EH (cell line): ENCODE measurements around the gene CCDC12.
A peak's percentile ranks its signal among the peaks of the same experiment; 100 is the strongest.

Experiments used
- DNase-seq: peaks from one replicate; pipeline ENCODE4 v3.0.0-alpha.2; 2015; ENCODE audit warnings: low read depth

CCDC12 gene

GRCh38 chr3:46955801-46956259 is 20.7 kb downstream of the CCDC12 start:
- no peak for DNase-seq

- no peak for DNase-seq
These were observed 21.4 kb downstream of the CCDC12 start for GRCh38 chr3:46955157-46955556.

- DNase-seq, result no peak
These were observed 22.4 kb downstream of the CCDC12 start for GRCh38 chr3:46954178-46954577.

DNA sequence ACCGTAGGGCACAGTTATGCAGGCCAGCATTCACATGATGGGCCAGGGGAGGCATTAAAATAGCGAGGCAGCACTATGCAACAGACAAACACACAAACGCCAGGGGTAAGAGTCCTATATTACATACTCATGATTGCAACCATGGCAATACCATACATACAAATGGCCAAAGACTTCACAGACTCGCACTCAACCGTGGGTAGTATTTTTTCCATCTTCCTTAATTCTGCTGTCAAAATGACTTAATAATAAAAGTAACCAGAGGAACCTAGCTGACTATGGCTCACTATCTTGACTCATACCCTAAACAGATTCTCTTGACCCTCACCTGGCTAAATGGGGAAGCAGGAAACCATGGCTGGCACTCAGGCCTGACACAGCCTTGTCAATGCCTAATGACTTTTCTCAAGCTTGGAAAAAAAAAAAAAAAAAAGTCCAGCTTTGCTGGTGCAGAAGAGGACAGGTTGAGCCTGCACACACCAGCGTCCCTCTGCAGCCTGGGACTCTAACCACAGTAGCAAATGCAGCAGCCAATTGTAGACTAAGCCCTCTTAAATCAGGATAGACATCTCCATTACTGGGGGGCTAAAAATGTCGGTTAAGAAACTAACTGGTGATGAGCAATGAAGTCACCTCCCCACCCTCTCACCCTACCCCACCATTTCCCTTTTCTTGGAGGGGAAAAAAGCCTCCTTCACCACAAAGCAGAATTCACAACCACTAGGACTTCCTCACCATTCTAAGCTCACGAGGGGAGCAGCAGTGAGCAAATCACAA is 23.1 kb downstream of the CCDC12 start:
- no peak for DNase-seq

DNA sequence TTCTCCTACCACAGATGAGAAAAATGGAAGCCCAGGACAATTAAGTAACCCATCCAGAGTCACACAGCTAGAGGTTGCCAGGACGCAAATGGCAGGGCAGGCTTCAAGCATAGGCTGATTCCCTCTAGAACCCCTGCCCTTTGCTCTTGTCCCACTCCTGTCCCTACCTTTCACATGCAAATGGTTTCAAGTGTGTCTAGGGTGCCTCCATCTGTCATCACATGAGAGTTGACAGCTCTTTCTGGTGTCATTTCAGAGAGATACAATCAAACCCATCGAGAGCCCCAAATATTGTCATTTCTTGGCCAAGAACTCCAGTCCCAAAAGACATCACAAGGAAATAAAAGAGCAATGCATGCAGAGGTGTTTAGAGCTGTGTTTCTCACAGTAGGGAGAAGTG is 23.7 kb downstream of the CCDC12 start:
- DNase-seq, result no peak

GRCh38 chr3:46950650-46951241 is 25.8 kb downstream of the CCDC12 start:
- DNase-seq, result no peak

DNA sequence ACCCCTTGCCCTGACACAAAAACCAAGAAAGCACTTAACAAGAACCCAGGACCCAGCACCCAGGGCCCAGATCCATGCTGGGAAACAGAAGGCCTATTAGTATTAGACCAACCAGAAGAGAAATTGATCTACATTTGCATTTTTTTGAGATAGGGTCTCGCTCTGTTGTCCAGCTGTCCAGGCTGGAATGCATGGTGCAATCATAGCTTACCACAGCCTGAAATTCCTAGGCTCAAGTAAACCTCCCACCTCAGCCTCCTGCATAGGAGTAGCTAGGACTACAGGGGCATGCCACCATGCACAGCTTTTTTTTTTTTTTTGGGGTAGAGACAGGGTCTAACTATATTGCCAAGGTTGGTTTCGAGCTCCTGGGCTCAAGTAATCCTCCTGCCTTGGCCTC is 26.4 kb downstream of the CCDC12 start:
- no peak for DNase-seq

- peak; percentile 23 for DNase-seq
These were observed 27.5 kb downstream of the CCDC12 start for GRCh38 chr3:46948830-46949671.

- peak; percentile 48 for DNase-seq
These were observed 28.4 kb downstream of the CCDC12 start for GRCh38 chr3:46947981-46948791.

- DNase-seq, result no peak
These were observed 29.0 kb downstream of the CCDC12 start for GRCh38 chr3:46947546-46947901.

DNA sequence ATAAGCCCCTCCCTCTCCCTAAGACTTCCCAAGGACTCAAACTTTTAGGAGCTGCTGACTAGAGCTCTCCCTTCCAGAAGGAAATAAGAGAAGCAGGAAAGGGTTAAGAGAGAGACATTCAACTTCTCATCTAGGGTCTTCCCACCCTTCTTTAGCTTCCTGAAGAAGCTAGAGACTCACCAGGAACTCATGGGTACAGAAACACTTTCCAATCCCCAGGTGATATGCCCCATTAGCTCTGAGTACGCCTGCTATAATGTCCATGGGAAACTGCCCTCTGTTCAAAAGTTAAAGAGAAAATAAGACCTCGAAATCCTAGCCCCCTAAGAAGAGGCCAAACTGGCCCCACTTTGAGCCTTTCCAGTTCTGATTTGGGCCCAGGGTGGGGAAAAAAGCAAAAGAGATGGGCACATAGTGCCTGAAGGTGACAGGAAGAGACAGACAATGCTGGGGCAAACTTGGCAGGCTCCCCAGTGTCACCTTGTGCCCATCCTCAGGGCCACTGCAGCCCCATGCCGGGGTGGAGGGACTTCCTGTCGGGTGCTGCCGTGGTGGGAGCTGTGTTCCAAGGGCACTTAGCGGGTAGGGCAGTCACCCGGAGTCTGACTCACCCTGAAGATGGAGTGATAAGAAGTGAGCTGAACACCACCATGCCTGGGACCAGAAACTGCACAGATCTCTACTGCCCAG is 29.5 kb downstream of the CCDC12 start:
- peak; percentile 86 for DNase-seq

GRCh38 chr3:46946416-46946815 is 30.1 kb downstream of the CCDC12 start:
- DNase-seq, result no peak

DNA sequence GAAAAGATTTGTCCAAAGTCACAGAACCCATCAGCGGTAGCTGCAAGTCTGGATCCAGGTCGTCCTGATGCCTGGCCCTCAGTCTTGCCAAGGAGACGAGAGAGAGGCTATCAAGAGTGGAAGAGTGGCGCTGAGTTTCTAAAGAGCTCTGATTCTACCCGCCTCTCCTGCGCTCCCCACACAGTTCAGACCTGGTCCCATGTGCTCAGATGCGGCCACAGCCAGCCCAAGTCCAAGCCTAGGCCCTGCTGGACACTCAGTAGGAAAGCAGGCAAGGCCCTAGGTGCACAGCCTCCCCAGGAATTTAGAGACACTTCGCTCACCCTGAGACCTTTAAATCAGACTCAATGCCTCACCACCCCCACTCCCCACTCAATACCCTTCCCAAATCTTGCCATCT is 32.4 kb downstream of the CCDC12 start:
- DNase-seq, result no peak

DNA sequence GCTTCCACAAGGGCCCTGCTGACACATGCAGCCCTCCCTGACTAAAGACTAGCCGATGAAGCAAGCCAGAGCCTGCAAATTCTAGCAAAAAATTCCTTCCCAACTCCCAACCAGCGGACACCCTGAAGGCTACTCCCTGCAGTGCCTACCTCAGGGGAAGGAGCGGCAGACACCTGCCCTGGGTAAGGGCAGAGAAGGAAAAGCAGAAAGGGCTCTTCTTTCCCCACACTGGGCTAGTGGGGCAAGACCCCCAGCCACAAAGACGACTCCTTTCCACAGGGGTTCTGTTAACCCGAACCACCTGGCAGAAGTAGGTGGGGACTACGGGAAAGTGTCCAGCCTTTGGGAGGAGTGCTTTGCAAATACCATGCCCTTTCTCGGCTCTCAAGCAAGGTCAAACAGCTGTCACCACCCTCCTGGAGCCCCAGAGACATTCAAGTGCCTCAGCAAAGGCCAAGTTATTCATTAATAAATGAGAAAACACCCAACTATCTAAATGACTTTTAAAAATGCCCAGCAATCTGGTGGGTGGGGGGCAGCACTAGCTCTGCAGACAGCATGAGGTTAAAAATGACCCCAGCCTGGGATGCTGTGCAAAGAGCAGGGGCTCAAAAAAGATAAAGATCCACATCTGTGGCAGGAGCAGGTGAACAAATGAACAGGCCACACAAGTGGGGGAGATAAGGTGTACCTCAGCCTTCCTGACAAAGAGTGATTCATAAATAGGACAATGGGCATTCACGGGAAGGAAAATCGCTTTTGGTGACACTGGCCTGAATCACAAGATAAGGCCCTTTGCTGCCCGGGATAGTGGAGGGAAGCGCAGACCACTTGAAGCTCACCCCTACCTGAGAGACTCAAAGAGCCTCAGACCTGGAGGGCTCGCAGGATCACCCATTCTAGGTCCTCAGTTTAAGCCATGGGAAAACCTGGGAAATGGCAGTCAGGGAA is 33.0 kb downstream of the CCDC12 start:
- DNase-seq, result no peak

- no peak for DNase-seq
These were observed 33.9 kb downstream of the CCDC12 start for GRCh38 chr3:46942481-46943236.

DNA sequence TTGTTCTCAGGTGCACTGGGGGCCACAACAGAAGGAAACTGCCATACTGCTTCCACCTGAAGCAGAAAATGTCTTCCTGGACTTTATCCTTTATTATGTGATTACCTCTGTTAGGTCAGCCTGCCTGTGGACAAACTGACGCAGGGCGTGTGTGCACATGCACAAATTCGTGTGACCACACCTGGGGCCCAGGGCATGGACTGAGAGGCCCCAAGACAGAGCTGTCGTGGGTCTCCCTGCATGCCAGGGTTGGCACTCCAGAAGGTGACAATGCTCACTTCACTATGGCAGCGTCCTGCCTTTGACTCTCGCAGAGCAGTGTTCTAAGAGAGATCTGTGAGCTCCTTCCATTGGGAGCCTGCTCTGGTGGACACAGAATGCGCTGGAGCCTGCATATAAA is 34.5 kb downstream of the CCDC12 start:
- DNase-seq, result no peak

GRCh38 chr3:46939578-46940445 is 36.7 kb downstream of the CCDC12 start:
- DNase-seq, result no peak

GRCh38 chr3:46938118-46938517 is 38.4 kb downstream of the CCDC12 start:
- DNase-seq, result no peak
